Activated naive CD4-positive, alpha-beta T cell treated with anti-CD3 and anti-CD28 coated beads, Interleukin-2, amount 50 U/mL, for 72 hours (primary cell): Measurements from ENCODE around the gene CLDN34. TPM values are rescaled to one million over a fixed set of nuclear protein-coding genes. Genes with fewer than 3 reads are reported as not detected.

Experiments used
- ATAC-seq, 2 donors: fragments of 150-1000 bp; cut with Tn5 transposase; 2 replicates each; pipeline ENCODE4 v1.10.0; 2021; ENCODE audit warnings: mild to moderate bottlenecking in 2 of 2, moderate library complexity in 2 of 2
- DNase-seq, 2 donors: peaks; one replicate each; pipeline ENCODE4 v3.0.0; 2021 to 2022; ENCODE audit warnings: low spot score in 2 of 2
- H3K27ac Mint-ChIP-seq, 2 donors: one replicate each; pipeline ENCODE4 v1.8.0; 2022; ENCODE audit warnings: mild to moderate bottlenecking in 2 of 2, mixed read lengths in 2 of 2
- H3K36me3 Mint-ChIP-seq, 2 donors: one replicate each; pipeline ENCODE4 v1.8.0; 2022; ENCODE audit warnings: mixed read lengths in 2 of 2
- H3K9me3 Mint-ChIP-seq, 2 donors: one replicate each; pipeline ENCODE4 v1.8.0; 2022; ENCODE audit warnings: mixed read lengths in 2 of 2
- total RNA-seq, 2 donors: library from RNA; stranded (reverse); gene quantifications; one replicate each; pipeline ENCODE4 v1.2.3, GENCODE V29; 2022

The CLDN34 gene
- total RNA-seq, 2 donors from 2014 or later = not detected

DNA sequence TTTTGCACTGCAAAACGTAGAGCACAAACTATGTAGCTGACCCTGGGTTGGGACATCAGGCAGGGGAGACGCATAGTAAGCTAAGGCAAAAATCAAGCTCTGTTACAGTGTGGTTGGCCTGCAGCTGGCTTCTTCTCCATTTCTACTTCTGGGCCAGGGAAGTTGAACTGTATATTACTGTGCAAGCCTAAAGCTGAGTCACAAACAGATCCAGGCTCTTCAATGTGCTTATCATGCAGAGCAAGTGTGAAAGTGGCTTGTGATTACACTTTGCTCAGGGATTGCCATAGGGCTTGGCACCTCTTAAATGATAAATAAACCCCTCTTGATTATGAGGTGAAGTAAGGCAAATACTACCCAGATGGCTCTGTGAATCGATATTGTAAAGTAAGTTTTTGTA lies 40.5 kb downstream of the CLDN34 start:
- no peak overlapping the region for H3K27ac Mint-ChIP-seq
- H3K9me3 Mint-ChIP-seq = no peaks in the 10 kb centered on the region
- no peak for ATAC-seq
- no peak for DNase-seq
- no peaks in the 10 kb centered on the region for H3K36me3 Mint-ChIP-seq

DNA sequence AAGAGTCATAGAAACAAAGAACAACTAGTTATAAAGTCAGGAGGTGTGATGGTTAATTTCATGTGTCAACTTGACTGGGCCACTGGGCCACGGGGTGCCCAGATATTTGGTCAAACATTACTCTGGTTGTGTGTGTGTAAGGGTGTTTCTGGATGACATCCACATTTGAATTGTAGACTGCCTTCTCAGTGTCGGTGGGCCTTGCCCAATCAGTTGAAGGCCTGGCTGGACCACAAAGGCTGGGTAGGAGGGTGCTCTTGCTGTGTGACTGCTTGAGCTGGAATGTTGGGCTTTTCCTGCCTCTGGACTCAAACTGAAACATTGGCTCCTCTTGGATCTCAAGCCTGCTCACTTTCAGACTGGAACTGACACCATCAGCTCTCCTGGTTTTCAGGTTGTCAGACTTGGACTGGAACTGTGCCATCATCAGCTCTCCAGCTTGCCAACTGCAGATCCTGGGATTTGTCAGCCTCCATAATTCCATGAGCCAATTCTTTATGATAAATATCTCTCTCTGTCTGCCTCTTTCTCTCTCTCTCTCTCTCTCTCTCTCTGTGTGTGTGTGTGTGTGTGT lies 41.4 kb downstream of the CLDN34 start:
- Mint-ChIP-seq H3K36me3 (peaks cover 0 to 4% of the 10 kb centered on the region in 2 donors), H3K9me3 (no peaks in the 10 kb centered on the region), H3K27ac (no peak overlapping the region)
- ATAC-seq = no peak
- no peak for DNase-seq

DNA sequence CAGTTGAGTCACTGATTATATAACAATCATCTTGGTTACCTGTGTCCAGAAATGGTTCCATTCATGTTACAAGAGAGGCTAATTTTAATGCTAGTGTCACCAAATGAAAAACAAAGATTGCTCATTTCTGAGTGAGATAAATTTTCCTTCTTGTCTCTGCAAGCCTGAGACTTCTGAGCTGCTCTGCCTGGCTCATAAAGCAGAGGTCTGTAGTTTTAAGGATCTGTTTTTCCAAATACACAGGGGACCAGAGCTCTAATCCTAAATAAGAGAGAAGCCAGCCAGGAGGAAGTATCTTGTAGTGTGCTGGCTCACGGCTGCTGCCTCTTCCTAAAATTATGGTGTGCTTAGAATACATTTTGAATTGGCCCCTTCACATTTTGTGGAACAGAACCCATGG lies 42.6 kb downstream of the CLDN34 start:
- no peak for DNase-seq
- H3K27ac Mint-ChIP-seq = no peak overlapping the region
- peaks cover 0 to 4% of the 10 kb centered on the region in 2 donors for H3K36me3 Mint-ChIP-seq
- no peak for ATAC-seq
- H3K9me3 Mint-ChIP-seq = no peaks in the 10 kb centered on the region

DNA sequence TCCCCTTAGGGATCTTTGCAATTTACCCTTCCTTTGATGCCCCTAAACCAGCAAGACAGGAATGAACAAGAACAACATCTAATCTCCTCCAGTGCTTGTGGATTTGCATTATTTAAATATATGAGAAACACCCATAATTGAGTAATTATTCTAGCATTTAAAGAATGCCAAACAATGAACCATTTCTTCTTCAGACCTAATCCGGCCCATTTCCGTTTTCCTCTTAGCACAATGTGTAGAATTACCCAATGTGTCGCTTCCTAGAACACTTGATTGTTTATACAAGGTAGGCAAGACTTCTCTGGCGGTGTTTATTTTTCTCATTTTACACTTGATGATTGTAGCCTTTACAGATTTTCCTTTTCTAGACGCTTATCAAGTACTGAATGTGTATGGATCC lies 43.5 kb downstream of the CLDN34 start:
- ATAC-seq (no peak), DNase-seq (no peak)
- no peak overlapping the region for H3K27ac Mint-ChIP-seq
- H3K36me3 Mint-ChIP-seq = peaks cover 0 to 4% of the 10 kb centered on the region in 2 donors
- H3K9me3 Mint-ChIP-seq = no peaks in the 10 kb centered on the region

DNA sequence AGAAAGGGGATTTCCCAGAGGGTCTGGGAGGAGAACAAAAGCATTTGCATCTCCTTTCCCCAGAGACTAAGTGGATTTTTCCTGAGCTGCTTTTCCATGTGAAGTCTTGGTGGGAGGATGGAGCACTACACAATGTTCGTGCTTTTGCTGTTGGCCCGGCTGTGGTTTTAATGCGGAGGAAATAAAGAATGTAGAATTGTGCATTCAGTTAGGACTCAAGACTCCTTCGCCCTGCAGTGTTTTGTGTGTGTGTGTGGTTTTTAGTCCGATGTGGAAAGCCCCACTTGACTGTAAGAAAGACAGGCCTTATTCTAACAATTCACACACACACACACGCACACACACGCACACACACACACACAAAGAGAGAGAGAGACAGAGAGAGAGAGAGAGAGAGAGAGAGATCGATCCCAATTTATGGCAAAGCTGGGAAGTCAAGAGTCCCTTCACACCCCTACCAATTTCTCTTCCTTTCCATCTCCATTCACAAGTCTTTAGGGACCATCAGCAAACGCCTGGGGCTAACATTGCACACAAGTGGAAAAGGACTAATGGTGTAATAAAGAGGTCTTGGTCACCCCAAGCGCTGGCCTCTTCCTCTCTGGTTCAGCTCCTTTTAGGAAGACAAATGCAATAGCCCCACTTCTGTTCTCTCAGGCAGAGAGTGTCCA lies 44.2 kb downstream of the CLDN34 start:
- Mint-ChIP-seq H3K27ac (no peak overlapping the region), H3K9me3 (no peaks in the 10 kb centered on the region), H3K36me3 (peaks cover 0 to 4% of the 10 kb centered on the region in 2 donors)
- ATAC-seq (no peak), DNase-seq (no peak)

DNA sequence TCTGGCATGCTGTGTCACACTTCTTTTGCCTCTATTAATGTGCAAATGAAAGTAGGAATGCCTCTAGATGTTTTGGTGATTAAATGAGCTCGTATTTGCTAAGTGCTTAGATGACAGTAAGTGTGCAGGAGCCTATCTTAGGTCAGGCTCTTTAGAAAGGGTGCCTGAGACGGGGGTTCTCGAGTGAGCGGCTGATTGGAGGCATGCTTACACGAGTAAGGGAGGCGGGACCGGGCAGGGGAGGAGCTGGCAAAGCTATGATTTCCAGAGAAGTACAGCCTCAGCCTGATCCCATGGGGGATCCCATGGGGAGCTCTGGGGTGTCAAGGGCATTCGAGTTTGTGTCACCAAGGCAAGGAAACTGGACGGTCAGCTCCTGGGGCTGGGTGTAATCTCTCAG lies 44.8 kb downstream of the CLDN34 start:
- Mint-ChIP-seq H3K9me3 (no peaks in the 10 kb centered on the region), H3K36me3 (peaks cover 4 to 5% of the 10 kb centered on the region in 2 donors), H3K27ac (no peak overlapping the region)
- no peak for ATAC-seq
- no peak for DNase-seq

DNA sequence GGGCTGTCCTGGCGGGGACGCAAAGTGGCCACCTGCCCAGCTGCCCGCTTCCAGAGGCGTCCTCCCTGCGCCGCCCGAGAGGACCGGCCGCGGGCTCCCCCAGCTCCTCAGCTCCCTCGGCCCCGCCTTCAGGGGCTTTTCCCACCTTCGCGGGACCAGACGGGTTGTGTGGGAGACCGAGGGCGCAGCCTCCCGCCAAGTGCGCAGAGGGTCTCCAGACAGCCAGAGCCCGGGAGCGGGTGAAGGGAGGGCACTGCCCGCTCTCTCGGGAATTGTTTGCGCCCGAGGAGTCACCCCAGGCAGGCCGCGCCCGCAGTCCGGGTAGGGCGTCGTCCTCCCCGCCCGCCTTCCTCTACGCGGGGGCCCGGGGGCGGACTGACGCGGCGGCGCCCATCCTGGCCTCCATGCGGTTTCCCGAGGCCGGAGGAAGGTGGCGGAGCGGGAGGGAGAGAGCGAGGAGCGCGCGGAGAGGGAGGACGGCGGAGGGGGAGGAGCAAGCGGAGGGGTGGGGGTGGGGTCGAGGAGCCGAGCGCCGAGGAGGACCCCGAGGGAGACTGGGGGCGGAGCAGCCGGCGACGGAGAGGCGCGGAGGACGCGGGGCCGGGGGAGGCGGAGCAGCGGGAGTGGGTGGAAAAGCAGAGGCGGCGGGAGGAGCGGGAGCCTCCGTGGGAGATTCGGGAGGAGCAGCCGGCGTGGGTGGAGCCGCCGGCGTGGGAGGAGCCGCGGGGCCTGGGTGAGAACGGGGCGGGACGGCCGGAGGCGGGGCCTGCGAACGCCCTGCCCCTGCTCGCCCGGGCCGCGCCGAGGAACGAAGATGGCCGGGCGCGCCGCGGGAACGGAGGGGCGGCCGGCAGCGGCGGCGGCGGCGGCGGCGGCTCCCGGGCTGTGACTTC lies 47.5 kb downstream of the CLDN34 start:
- H3K36me3 Mint-ChIP-seq = peaks cover 4 to 7% of the 10 kb centered on the region in 2 donors
- peak; percentile 75 to 79 for DNase-seq
- H3K9me3 Mint-ChIP-seq = no peaks in the 10 kb centered on the region
- peak; percentile 90 to 92 for ATAC-seq
- no peak overlapping the region for H3K27ac Mint-ChIP-seq

DNA sequence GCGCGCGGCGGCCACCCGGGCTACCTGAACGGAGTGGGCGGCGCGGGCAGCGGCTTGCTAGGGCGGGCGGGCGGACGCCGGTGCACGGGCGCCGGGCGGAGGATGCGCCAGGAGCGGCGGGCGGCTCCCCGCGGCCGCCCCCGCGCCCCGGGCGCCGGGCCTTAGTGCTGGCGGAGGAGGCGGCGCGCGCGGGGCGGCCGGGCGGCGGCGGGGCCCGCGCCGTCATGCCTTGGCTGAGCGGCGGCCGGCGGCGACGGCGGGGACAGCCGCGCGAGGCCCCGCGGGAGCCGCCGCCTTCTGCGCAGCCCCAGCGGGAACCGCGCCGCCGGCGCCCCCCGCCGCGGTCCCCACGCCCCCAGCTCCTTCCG lies 48.2 kb downstream of the CLDN34 start:
- H3K27ac Mint-ChIP-seq = no peak overlapping the region
- peak; percentile 24 for ATAC-seq
- H3K36me3 Mint-ChIP-seq = peaks cover 4 to 7% of the 10 kb centered on the region in 2 donors
- H3K9me3 Mint-ChIP-seq = no peaks in the 10 kb centered on the region
- DNase-seq = no peak

DNA sequence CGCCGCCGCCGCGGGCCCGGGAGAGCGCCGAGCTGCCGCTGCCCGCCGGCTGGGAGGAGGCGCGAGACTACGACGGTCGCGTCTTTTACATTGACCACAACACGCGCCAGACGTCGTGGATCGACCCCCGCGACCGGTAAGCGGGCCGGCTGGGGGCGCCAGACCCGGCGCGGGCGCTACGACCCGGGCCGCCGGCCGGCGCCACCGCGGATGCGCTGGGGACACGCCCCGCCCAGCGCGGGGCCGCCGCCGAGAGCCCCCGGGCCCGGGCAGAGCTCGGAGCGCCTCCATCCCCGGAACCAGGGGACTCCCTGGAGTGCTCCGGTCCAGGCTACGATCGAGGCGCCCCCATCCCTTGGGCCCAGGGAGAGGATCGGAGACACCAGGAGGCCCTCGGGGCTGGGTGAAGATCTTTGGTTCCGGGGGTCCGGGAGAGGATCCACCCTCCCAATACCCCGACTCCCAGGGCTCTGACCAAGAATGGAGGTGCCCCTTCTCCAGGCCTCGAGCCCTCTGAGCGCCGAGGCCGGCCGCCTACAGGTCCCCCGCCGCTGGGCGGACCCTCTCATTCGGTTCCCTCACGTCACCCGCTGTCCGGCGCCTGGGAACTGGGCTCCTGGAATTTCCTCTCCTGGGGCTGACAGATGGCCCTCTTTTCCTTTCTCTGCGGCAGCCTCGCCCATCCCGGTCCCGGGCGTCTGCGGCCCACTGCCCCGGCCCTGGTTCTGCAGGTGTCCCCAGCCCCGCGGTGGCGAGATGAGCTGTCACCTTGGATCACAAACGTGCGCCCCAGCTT lies 48.8 kb downstream of the CLDN34 start:
- H3K9me3 Mint-ChIP-seq = no peaks in the 10 kb centered on the region
- H3K36me3 Mint-ChIP-seq = peaks cover 4 to 7% of the 10 kb centered on the region in 2 donors
- no peak for DNase-seq
- peak in 1 of 2 donors; percentile 11 for ATAC-seq
- peak overlapping the region in 1 of 2 donors; percentile 50 for H3K27ac Mint-ChIP-seq

DNA sequence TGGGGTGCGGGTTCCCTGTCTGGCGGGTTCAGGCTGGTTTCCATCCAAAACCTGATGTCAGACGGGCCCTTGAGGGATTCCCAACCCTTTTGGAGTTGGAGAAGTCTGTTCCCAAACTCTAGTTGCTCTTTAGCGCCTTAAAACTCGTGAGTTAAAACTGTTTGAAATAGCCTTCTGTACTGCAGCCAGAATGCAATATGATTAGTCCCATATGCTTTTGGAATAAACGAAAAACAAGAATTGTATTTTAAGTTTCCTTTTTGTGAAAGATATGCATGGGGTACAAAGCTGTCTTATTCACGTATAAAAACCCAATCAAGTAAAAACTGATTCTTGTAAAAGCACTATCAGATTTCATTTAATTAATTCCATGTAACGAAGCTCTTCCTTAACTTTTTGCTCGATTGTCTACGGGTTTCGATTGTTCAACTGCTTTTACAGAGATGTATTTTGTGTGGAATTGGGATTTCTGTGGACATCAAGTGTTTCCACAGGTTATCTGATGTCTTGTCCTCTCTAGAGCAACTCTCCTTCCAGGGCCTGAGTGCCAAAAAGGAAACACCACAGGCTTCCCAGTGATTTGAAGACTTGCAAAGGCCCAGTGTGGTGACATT lies 49.5 kb downstream of the CLDN34 start:
- peak overlapping the region in 1 of 2 donors; percentile 50 for H3K27ac Mint-ChIP-seq

DNA sequence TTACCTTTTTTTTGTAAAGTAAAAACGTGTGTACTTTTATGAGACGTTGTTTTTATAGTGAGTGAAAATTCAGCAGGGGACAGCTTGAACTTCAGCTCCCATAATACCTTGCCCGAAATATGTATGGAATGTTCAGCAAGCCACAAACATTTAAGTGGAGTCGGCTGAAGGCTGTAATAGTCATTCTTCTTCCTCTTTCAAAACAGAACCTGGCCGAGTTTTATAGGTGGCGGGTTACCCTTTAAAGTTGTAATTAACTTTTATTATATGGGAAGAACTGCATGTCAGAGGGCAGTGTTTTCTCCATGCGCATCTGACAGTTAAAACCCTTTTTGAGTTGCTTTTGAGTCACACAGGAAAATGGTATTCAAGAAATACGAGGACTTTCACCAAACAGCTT lies 50.7 kb downstream of the CLDN34 start:
- ATAC-seq = no peak

More for the DNA sequence above, 49.5 kb downstream of the CLDN34 start:
- peaks cover 4 to 7% of the 10 kb centered on the region in 2 donors for H3K36me3 Mint-ChIP-seq
- DNase-seq (no peak), ATAC-seq (no peak)
- H3K9me3 Mint-ChIP-seq = no peaks in the 10 kb centered on the region

More for the DNA sequence above, 50.7 kb downstream of the CLDN34 start:
- Mint-ChIP-seq H3K27ac (no peak overlapping the region), H3K9me3 (no peaks in the 10 kb centered on the region), H3K36me3 (peaks cover 3 to 7% of the 10 kb centered on the region in 2 donors)
- DNase-seq = no peak

Other genes with a start within 250 kb of the CLDN34 start
- not detected for gene GPR143, start 201.5 kb upstream of the CLDN34 start, total RNA-seq
- not detected for gene SHROOM2, start 180.9 kb upstream of the CLDN34 start, total RNA-seq
- not detected for gene CLCN4, start 189.6 kb downstream of the CLDN34 start, total RNA-seq